Measurements from ENCODE around the gene CNNM2.

CNNM2 gene

GRCh38 chr10:103007017-103007416 is 88.9 kb downstream of the CNNM2 start:
- no peaks in the 10 kb centered on the region for H3K4me1 ChIP-seq (ENCODE audit: insufficient read depth, insufficient read length)
- DNase-seq (ENCODE audit: low read depth, low spot score), result no peak
- H3K36me3 ChIP-seq (ENCODE audit: insufficient read depth, insufficient read length, low read length), result no peaks in the 10 kb centered on the region
- TF ChIP-seq SUZ12 (IDR thresholded peaks at IDR 0.05; ENCODE audit: extremely low read depth, insufficient read depth, insufficient read length), result no peak
- TF ChIP-seq YY1 (IDR thresholded peaks at IDR 0.05; ENCODE audit: insufficient read depth, insufficient read length), result no peak
- no peak for TF ChIP-seq ZNF274 (IDR thresholded peaks at IDR 0.05; ENCODE audit: low read depth, low read length)
- peaks cover 9% of the 10 kb centered on the region; the same call in 1 of the 2 replicates for H3K9me3 ChIP-seq (ENCODE audit: insufficient read depth, low read length)
- H3K9ac ChIP-seq (ENCODE audit: insufficient read length, low read depth), result no peak overlapping the region
- H3K27me3 ChIP-seq (ENCODE audit: insufficient read depth, insufficient read length), result no peaks in the 10 kb centered on the region
- no peak overlapping the region for H3K4me3 ChIP-seq (ENCODE audit: insufficient read length, low read depth)

DNA sequence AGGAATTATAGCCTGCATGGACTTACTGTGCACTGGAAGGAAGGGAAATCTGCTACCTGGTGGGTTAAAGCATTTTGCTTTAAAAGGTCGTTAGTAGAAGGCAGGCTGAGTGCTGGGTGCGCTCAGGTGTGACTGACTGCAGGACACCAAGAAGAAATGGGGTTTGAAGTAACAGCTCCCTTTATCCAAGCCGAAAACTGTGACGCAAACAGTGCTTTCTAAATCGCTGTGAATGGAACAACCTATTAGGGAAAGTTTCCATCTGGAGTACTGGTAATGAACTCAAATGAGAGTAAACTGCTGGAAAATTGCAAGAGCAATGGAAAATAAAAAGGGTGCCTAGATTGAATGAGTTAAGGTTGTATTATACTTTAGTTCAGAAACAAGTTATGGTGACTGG is 95.3 kb downstream of the CNNM2 start:
- TF ChIP-seq ZNF274 (IDR thresholded peaks at IDR 0.05; ENCODE audit: low read depth, low read length), result no peak
- no peak for TF ChIP-seq YY1 (IDR thresholded peaks at IDR 0.05; ENCODE audit: insufficient read depth, insufficient read length)
- no peak for TF ChIP-seq SUZ12 (IDR thresholded peaks at IDR 0.05; ENCODE audit: extremely low read depth, insufficient read depth, insufficient read length)
- H3K36me3 ChIP-seq (ENCODE audit: insufficient read depth, insufficient read length, low read length), result no peaks in the 10 kb centered on the region
- H3K9me3 ChIP-seq (ENCODE audit: insufficient read depth, low read length), result no peaks in the 10 kb centered on the region
- H3K27me3 ChIP-seq (ENCODE audit: insufficient read depth, insufficient read length), result no peaks in the 10 kb centered on the region
- DNase-seq (ENCODE audit: low read depth, low spot score), result no peak
- H3K4me3 ChIP-seq (ENCODE audit: insufficient read length, low read depth), result no peak overlapping the region
- H3K4me1 ChIP-seq (ENCODE audit: insufficient read depth, insufficient read length), result no peaks in the 10 kb centered on the region
- no peak overlapping the region for H3K9ac ChIP-seq (ENCODE audit: insufficient read length, low read depth)

GRCh38 chr10:103019425-103019824 is 101.3 kb downstream of the CNNM2 start:
- TF ChIP-seq SUZ12 (IDR thresholded peaks at IDR 0.05; ENCODE audit: extremely low read depth, insufficient read depth, insufficient read length) (no peak), ZNF274 (IDR thresholded peaks at IDR 0.05; ENCODE audit: low read depth, low read length) (no peak), YY1 (IDR thresholded peaks at IDR 0.05; ENCODE audit: insufficient read depth, insufficient read length) (no peak)
- DNase-seq (ENCODE audit: low read depth, low spot score), result no peak
- no peaks in the 10 kb centered on the region for H3K36me3 ChIP-seq (ENCODE audit: insufficient read depth, insufficient read length, low read length)
- no peaks in the 10 kb centered on the region for H3K4me1 ChIP-seq (ENCODE audit: insufficient read depth, insufficient read length)
- H3K9me3 ChIP-seq (ENCODE audit: insufficient read depth, low read length), result no peaks in the 10 kb centered on the region
- H3K27me3 ChIP-seq (ENCODE audit: insufficient read depth, insufficient read length), result no peaks in the 10 kb centered on the region
- H3K9ac ChIP-seq (ENCODE audit: insufficient read length, low read depth), result no peak overlapping the region
- no peak overlapping the region for H3K4me3 ChIP-seq (ENCODE audit: insufficient read length, low read depth)

DNA sequence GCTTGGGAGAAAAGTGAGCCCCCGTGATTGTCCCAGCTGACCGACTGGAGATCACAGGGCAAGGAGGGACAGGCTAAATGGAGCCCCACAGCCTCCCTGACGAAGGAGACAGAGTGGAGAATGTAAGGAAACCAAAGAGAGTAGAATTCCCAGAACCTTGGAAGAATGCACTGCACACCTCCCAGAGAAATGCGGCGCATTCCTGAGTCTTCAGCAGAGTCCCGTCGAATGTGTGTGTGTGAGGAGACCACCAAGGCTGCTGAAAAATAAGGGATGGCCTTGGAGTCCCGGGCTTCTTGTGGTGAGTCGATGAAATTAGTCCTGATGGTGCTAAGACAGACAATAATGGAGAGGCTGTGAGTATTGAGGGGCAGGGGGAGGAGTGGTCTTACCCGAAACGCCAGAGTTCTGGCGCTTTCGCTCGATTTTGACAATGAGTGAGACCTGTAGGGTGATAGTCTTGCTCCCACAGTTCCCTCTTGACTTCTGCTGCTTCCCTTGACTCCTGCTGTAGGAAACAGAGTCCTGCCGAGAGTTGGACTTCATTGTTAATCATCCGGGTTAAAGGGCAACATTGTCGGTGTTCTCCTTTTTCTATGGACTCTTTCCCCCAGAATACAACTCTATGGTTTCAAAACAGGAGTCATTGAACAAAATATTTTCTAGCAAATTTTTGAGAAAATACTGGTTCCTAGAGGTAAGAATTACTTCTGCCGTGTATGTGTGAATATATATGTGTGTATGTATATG is 103.2 kb downstream of the CNNM2 start:
- H3K36me3 ChIP-seq (ENCODE audit: insufficient read depth, insufficient read length, low read length), result no peaks in the 10 kb centered on the region
- DNase-seq (ENCODE audit: low read depth, low spot score), result peak; percentile 18
- no peaks in the 10 kb centered on the region for H3K9me3 ChIP-seq (ENCODE audit: insufficient read depth, low read length)
- no peak overlapping the region for H3K9ac ChIP-seq (ENCODE audit: insufficient read length, low read depth)
- no peaks in the 10 kb centered on the region for H3K27me3 ChIP-seq (ENCODE audit: insufficient read depth, insufficient read length)
- TF ChIP-seq ZNF274 (IDR thresholded peaks at IDR 0.05; ENCODE audit: low read depth, low read length) (no peak), SUZ12 (IDR thresholded peaks at IDR 0.05; ENCODE audit: extremely low read depth, insufficient read depth, insufficient read length) (no peak), YY1 (IDR thresholded peaks at IDR 0.05; ENCODE audit: insufficient read depth, insufficient read length) (no peak)
- no peak overlapping the region for H3K4me3 ChIP-seq (ENCODE audit: insufficient read length, low read depth)
- no peaks in the 10 kb centered on the region for H3K4me1 ChIP-seq (ENCODE audit: insufficient read depth, insufficient read length)

- no peak for DNase-seq (ENCODE audit: low read depth, low spot score)
- TF ChIP-seq YY1 (IDR thresholded peaks at IDR 0.05; ENCODE audit: insufficient read depth, insufficient read length) (no peak), ZNF274 (IDR thresholded peaks at IDR 0.05; ENCODE audit: low read depth, low read length) (no peak), SUZ12 (IDR thresholded peaks at IDR 0.05; ENCODE audit: extremely low read depth, insufficient read depth, insufficient read length) (no peak)
- no peak overlapping the region for H3K4me3 ChIP-seq (ENCODE audit: insufficient read length, low read depth)
- no peaks in the 10 kb centered on the region for H3K4me1 ChIP-seq (ENCODE audit: insufficient read depth, insufficient read length)
- H3K9me3 ChIP-seq (ENCODE audit: insufficient read depth, low read length), result no peaks in the 10 kb centered on the region
- no peaks in the 10 kb centered on the region for H3K36me3 ChIP-seq (ENCODE audit: insufficient read depth, insufficient read length, low read length)
- no peak overlapping the region for H3K9ac ChIP-seq (ENCODE audit: insufficient read length, low read depth)
- H3K27me3 ChIP-seq (ENCODE audit: insufficient read depth, insufficient read length), result no peaks in the 10 kb centered on the region
Observed at GRCh38 chr10:103021900-103022293, 103.8 kb downstream of the CNNM2 start.

- Histone ChIP-seq H3K27me3 (ENCODE audit: insufficient read depth, insufficient read length) (no peaks in the 10 kb centered on the region), H3K9me3 (ENCODE audit: insufficient read depth, low read length) (no peaks in the 10 kb centered on the region), H3K4me3 (ENCODE audit: insufficient read length, low read depth) (no peak overlapping the region), H3K9ac (ENCODE audit: insufficient read length, low read depth) (no peak overlapping the region), H3K4me1 (ENCODE audit: insufficient read depth, insufficient read length) (no peaks in the 10 kb centered on the region), H3K36me3 (ENCODE audit: insufficient read depth, insufficient read length, low read length) (no peaks in the 10 kb centered on the region)
- no peak for DNase-seq (ENCODE audit: low read depth, low spot score)
- TF ChIP-seq SUZ12 (IDR thresholded peaks at IDR 0.05; ENCODE audit: extremely low read depth, insufficient read depth, insufficient read length) (no peak), YY1 (IDR thresholded peaks at IDR 0.05; ENCODE audit: insufficient read depth, insufficient read length) (no peak), ZNF274 (IDR thresholded peaks at IDR 0.05; ENCODE audit: low read depth, low read length) (no peak)
Observed at GRCh38 chr10:103025696-103026095, 107.6 kb downstream of the CNNM2 start.

GRCh38 chr10:103038570-103038969 is 120.5 kb downstream of the CNNM2 start:
- Histone ChIP-seq H3K9ac (ENCODE audit: insufficient read length, low read depth) (no peak overlapping the region), H3K4me3 (ENCODE audit: insufficient read length, low read depth) (no peak overlapping the region), H3K27me3 (ENCODE audit: insufficient read depth, insufficient read length) (no peaks in the 10 kb centered on the region), H3K4me1 (ENCODE audit: insufficient read depth, insufficient read length) (peaks cover 2% of the 10 kb centered on the region), H3K36me3 (ENCODE audit: insufficient read depth, insufficient read length, low read length) (no peaks in the 10 kb centered on the region), H3K9me3 (ENCODE audit: insufficient read depth, low read length) (no peaks in the 10 kb centered on the region)
- no peak for DNase-seq (ENCODE audit: low read depth, low spot score)
- no peak for TF ChIP-seq ZNF274 (IDR thresholded peaks at IDR 0.05; ENCODE audit: low read depth, low read length)
- TF ChIP-seq SUZ12 (IDR thresholded peaks at IDR 0.05; ENCODE audit: extremely low read depth, insufficient read depth, insufficient read length), result no peak
- no peak for TF ChIP-seq YY1 (IDR thresholded peaks at IDR 0.05; ENCODE audit: insufficient read depth, insufficient read length)
